Transverse colon (tissue), 4 donors: ENCODE data around the gene LRRC47. TPM values are rescaled to one million over a fixed set of nuclear protein-coding genes. Genes with fewer than 3 reads are reported as not detected.

ENCODE experiments used
- DNase-seq: peaks from one replicate; pipeline ENCODE4 v3.0.0-alpha.2; 2019
- H3K27ac ChIP-seq, 4 donors: fragments of 200-600 bp; sonication (generic); 2 replicates each; pipeline ENCODE4 v1.5.1; 2016 to 2018; ENCODE audit warnings: inconsistent platforms in 4 of 4
- H3K27me3 ChIP-seq: fragments of 200-600 bp; sonication (generic); 2 replicates; pipeline ENCODE4 v1.5.1; 2017; ENCODE audit warnings: inconsistent platforms
- H3K36me3 ChIP-seq, 4 donors: fragments of 200-600 bp; sonication (generic); 2 replicates each; pipeline ENCODE4 v1.5.1; 2017 to 2019; ENCODE audit warnings: inconsistent platforms in 4 of 4
- H3K4me1 ChIP-seq, 4 donors: fragments of 200-600 bp; sonication (generic); 2 replicates each; pipeline ENCODE4 v1.5.1; 2017 to 2020; ENCODE audit warnings: inconsistent platforms in 4 of 4
- H3K4me3 ChIP-seq, 4 donors: fragments of 200-600 bp; sonication (generic); 1 replicate in 1 of 4; 2 replicates in 3 of 4; pipeline versions ENCODE4 v1.5.1 to v1.6.1; 2017 to 2019; ENCODE audit warnings: inconsistent platforms in 4 of 4
- H3K9me3 ChIP-seq, 2 donors: fragments of 200-600 bp; sonication (generic); 2 replicates each; pipeline ENCODE4 v1.5.1; 2017 to 2019; ENCODE audit warnings: inconsistent platforms in 2 of 2
- EP300 ChIP-seq: sonication (generic); formaldehyde crosslinking; IDR thresholded peaks from one replicate; pipeline ENCODE4 v1.6.1; 2017; ENCODE audit warnings: antibody characterized with exemption, low read depth
- POLR2A ChIP-seq: fragments of 450-650 bp; IDR thresholded peaks from one replicate; pipeline ENCODE4 v1.6.1; 2016; ENCODE audit warnings: antibody characterized with exemption, mild to moderate bottlenecking, moderate library complexity
- POLR2AphosphoS5 ChIP-seq, 3 donors: sonication (generic); formaldehyde crosslinking; IDR thresholded peaks; one replicate each; pipeline ENCODE4 v1.6.1; 2016; ENCODE audit warnings: antibody characterized with exemption in 3 of 3
- WGBS, 2 donors: methylation state at CpG; one replicate each; pipeline ENCODE4 v1.1.5; 2018; ENCODE audit warnings: low coverage in 1 of 2; 5-methylcytosine and 5-hydroxymethylcytosine counted together
- in situ Hi-C, 4 donors: fragments of 200-750 bp; cut with MboI; loops; one replicate each; pipeline versions ENCODE4 v1.15.0 to v1.15.1; 2017; ENCODE audit warnings: low sequenced_read_pairs in 3 of 4, low pct_ligation_motif_present in 1 of 4, low pct_unique_long_range_greater_than_20kb in 1 of 4
- intact Hi-C: fragments of 100-400 bp; cut with DNase I; formaldehyde crosslinking; loops from one replicate; pipeline ENCODE4 v1.15.1; 2023; ENCODE audit warnings: low total_unique reads
- total RNA-seq, 4 donors: library from RNA; depleted of rRNA; stranded (reverse); fragments of >200 nt; gene quantifications; one replicate each; pipeline ENCODE4 v1.1.0, GENCODE V29; 2016
- TF ChIP-seq, protein P1 (sequence below), 5 experiments: fragments of 200-600 bp in 3 of 5; fragments of 450-650 bp in 2 of 5; sonication (generic) in 3 of 5; IDR thresholded peaks; 1 replicate in 2 of 5; 2 replicates in 3 of 5; pipeline ENCODE4 v1.5.1; 2016 to 2017; ENCODE audit warnings: antibody characterized with exemption in 5 of 5, inconsistent platforms in 3 of 5, mild to moderate bottlenecking in 2 of 5, moderate library complexity in 1 of 5

LRRC47 gene
- total RNA-seq, 4 donors from 2014 or later: 30.6 to 50.5 (median 38.0) TPM

DNA sequence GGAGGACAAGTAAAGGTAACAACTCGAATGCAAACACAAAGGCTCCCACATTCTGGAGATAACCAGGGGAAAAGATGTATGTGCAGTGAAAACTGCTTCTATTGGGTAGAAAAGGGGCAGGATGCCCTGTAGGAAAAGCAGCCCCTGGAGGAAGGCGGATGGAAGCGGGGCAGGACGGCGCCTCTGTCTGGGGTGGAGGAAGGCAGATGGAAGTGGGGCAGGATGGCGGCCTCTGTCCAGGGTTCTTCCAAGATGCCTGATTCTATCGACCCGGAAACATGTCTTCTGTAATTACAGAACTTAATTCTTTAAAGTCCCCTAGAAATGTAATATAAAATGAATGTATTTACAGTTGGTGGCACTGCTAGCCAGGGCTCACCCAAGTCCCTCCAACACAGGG is 24.0 kb upstream of the LRRC47 start:
- intact Hi-C loops (no loop called here), in situ Hi-C loops (no loop called here)
- Histone ChIP-seq H3K36me3 (peaks cover 0 to 33% (median 11%) of the 10 kb centered on the region in 4 donors), H3K9me3 (no peaks in the 10 kb centered on the region), H3K27ac (no peak overlapping the region), H3K4me1 (no peaks in the 10 kb centered on the region), H3K4me3 (no peak overlapping the region), H3K27me3 (no peaks in the 10 kb centered on the region)
- WGBS, 2 donors: 90 to 91% methylated on average over 8 of the region's 8 CpGs
- DNase-seq: no peak
- TF ChIP-seq EP300: no peak
- TF ChIP-seq, protein P1, sequence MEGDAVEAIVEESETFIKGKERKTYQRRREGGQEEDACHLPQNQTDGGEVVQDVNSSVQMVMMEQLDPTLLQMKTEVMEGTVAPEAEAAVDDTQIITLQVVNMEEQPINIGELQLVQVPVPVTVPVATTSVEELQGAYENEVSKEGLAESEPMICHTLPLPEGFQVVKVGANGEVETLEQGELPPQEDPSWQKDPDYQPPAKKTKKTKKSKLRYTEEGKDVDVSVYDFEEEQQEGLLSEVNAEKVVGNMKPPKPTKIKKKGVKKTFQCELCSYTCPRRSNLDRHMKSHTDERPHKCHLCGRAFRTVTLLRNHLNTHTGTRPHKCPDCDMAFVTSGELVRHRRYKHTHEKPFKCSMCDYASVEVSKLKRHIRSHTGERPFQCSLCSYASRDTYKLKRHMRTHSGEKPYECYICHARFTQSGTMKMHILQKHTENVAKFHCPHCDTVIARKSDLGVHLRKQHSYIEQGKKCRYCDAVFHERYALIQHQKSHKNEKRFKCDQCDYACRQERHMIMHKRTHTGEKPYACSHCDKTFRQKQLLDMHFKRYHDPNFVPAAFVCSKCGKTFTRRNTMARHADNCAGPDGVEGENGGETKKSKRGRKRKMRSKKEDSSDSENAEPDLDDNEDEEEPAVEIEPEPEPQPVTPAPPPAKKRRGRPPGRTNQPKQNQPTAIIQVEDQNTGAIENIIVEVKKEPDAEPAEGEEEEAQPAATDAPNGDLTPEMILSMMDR (IDR thresholded peaks at IDR 0.05): no peak
- TF ChIP-seq POLR2AphosphoS5 (IDR thresholded peaks at IDR 0.05): no peak
- TF ChIP-seq POLR2A: no peak

DNA sequence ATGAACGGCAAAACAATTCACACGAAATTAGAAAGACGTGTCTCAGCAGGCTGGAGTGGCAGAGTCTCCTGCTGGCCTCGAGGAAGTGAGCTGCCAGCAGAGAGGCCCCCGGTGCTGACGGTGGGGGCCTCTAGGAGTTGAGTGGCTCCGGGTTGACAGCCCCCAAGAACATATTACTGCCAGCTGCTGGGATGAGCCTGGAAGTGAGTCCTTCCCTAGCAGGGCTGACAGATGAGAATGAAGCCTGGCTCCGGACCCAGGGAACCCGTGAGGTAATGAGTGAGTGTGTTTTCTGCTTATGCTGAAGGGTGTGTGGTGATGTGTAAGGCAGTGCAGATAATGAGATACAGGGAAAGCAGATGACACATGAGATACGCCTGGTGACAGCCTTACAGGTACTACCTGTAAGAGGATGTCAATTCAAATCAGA is 23.5 kb upstream of the LRRC47 start:
- no peak for DNase-seq
- no peak overlapping the region for H3K27ac ChIP-seq
- TF ChIP-seq EP300: no peak
- TF ChIP-seq POLR2A: no peak
- TF ChIP-seq, protein P1 (IDR thresholded peaks at IDR 0.05): no peak
- TF ChIP-seq POLR2AphosphoS5 (IDR thresholded peaks at IDR 0.05): no peak
- H3K9me3 ChIP-seq: no peaks in the 10 kb centered on the region
- in situ Hi-C loops: no loop called here
- WGBS, 2 donors: 53 to 73% methylated on average over 3 to 10 of the region's 10 CpGs
- no peaks in the 10 kb centered on the region for H3K27me3 ChIP-seq
- intact Hi-C loops: loop anchor here (5.0 kb wide), 1 partner anchor 1943 kb away; no protein-coding TSS in a partner anchor
- H3K4me3 ChIP-seq: no peak overlapping the region
- H3K4me1 ChIP-seq: no peaks in the 10 kb centered on the region
- peaks cover 0 to 36% (median 13%) of the 10 kb centered on the region in 4 donors for H3K36me3 ChIP-seq

DNA sequence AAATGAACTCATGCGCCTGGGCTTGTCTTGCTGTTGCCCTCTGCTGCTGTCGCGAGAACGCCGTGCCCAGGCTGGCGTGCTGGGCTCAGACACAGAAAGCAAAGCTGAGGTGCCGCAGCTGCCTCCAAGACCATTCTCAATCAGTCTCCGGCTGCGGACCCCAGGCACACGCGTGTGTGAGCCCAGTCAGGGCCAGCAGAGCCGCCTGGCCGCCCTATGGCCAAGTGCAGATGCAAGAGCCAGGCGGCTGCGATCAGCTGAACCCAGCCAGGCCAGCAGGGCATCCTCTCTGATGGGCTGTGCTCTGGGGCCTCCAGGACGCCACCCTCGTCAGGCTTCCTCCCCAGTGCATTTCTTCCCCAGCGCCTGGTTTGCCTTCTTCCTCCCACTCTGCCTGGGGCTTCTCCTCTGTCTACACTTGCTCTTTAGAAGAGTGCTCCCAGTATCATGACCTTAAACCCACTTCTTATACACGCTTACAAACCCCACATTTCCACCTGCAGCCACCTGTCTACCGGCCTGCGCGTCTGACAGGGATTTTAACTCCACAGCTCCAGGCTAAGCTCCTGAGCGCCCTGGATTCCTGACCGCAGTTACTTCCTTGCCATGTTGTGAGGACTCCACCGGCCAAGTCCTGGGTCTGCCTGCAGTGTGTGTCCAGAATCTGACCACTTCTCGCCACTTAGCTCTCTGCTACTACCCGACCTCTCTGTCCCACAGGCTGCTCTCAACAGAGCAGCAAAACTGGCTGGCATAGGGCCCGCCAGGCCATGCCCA is 21.7 kb upstream of the LRRC47 start:
- in situ Hi-C loops (no loop called here), intact Hi-C loops (loop anchor here (5.0 kb wide), 1 partner anchor 1944 kb away; no protein-coding TSS in a partner anchor)
- Histone ChIP-seq H3K27me3 (no peaks in the 10 kb centered on the region), H3K27ac (no peak overlapping the region), H3K4me3 (no peak overlapping the region), H3K9me3 (no peaks in the 10 kb centered on the region), H3K4me1 (no peaks in the 10 kb centered on the region), H3K36me3 (peaks cover 0 to 38% (median 16%) of the 10 kb centered on the region in 4 donors)
- WGBS, 2 donors: 89 to 92% methylated on average over 5 to 25 of the region's 28 CpGs
- DNase-seq: no peak
- TF ChIP-seq POLR2A (no peak), POLR2AphosphoS5 (IDR thresholded peaks at IDR 0.05) (no peak), EP300 (no peak)
- TF ChIP-seq, protein P1 (IDR thresholded peaks at IDR 0.05): no peak

DNA sequence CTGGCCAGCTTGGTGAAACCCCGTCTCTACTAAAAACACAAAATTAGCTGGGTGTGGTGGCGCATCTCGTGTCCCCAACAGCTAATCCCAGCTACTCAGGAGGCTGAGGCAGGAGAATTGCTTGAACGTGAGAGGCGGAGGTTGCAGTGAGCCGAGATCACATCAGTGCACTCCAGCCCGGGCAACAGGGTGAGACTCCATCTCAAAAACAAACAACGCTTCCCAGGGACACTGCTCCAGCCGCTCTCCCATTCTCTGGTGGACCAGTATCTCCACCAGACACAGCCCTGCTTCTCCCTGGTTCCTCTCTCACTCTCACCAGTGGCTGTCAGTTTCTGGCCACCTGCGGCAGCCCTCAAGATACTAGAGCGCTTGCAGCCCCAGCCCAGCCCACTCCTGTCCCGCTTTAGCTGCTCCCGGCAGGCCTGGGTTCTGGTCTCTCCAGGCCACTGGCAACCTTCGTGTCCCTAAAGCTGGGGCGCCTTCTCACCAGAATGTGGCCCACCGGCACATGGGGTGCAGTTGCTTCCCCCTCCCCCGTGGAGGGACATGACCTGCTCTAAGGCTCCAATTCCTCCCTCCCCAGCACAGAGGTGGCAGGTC is 20.9 kb upstream of the LRRC47 start:
- H3K4me1 ChIP-seq: no peaks in the 10 kb centered on the region
- no peak for DNase-seq
- TF ChIP-seq, protein P1 (IDR thresholded peaks at IDR 0.05): no peak
- TF ChIP-seq POLR2A (no peak), EP300 (no peak), POLR2AphosphoS5 (IDR thresholded peaks at IDR 0.05) (no peak)
- no peaks in the 10 kb centered on the region for H3K9me3 ChIP-seq
- H3K36me3 ChIP-seq: peaks cover 0 to 38% (median 16%) of the 10 kb centered on the region in 4 donors
- H3K27me3 ChIP-seq: no peaks in the 10 kb centered on the region
- WGBS, 2 donors: 92% methylated on average over 17 of the region's 17 CpGs; no CpG with 5 or more reads in 1 of the 2 donors
- H3K27ac ChIP-seq: no peak overlapping the region
- intact Hi-C loops (loop anchor here (5.0 kb wide), 1 partner anchor 1945 kb away; no protein-coding TSS in a partner anchor), in situ Hi-C loops (no loop called here)
- no peak overlapping the region for H3K4me3 ChIP-seq
